Keratinocyte (primary cell): ENCODE measurements around the gene CCT6A.

Source experiments
- EZH2 ChIP-seq: IDR thresholded peaks from one replicate; pipeline ENCODE4 v1.6.1; 2012; ENCODE audit warnings: inconsistent platforms, mild to moderate bottlenecking, low read length, moderate library complexity
- TF ChIP-seq, protein P1 (sequence below), 3 experiments: IDR thresholded peaks in 1 of 3; conservative IDR thresholded peaks in 1 of 3; optimal IDR thresholded peaks in 1 of 3; 2 replicates in 2 of 3; 3 replicates in 1 of 3; pipeline versions ENCODE3 to v1.5.1; 2011; ENCODE audit warnings: low read length in 3 of 3, mild to moderate bottlenecking in 3 of 3, moderate library complexity in 2 of 3, control low read depth in 1 of 3, inconsistent platforms in 1 of 3; ENCODE audit not compliant: insufficient read depth in 2 of 3; ENCODE audit errors: extremely low read depth in 1 of 3

DNA sequence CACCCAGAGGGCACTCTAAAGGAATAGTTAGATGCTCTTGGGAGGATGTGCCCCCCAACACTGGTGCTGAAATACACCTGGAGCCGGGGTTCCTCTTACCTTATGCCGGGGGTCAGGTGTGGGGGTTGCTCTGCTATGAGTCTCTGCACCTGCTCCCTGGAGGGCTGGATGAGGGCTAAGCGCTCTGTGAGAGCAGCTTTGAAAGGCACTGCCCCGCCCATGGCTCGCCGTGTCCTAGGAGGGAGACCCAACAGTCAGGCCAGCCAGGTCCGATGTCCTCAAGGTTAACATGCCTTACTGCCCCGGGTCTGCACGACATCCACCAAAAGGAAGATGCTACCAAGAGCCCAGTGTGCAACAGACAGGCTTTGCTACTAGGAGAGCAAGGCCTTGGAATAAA lies 32.1 kb upstream of the CCT6A start:
- no peak for TF ChIP-seq EZH2
- TF ChIP-seq, protein P1, sequence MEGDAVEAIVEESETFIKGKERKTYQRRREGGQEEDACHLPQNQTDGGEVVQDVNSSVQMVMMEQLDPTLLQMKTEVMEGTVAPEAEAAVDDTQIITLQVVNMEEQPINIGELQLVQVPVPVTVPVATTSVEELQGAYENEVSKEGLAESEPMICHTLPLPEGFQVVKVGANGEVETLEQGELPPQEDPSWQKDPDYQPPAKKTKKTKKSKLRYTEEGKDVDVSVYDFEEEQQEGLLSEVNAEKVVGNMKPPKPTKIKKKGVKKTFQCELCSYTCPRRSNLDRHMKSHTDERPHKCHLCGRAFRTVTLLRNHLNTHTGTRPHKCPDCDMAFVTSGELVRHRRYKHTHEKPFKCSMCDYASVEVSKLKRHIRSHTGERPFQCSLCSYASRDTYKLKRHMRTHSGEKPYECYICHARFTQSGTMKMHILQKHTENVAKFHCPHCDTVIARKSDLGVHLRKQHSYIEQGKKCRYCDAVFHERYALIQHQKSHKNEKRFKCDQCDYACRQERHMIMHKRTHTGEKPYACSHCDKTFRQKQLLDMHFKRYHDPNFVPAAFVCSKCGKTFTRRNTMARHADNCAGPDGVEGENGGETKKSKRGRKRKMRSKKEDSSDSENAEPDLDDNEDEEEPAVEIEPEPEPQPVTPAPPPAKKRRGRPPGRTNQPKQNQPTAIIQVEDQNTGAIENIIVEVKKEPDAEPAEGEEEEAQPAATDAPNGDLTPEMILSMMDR (optimal IDR thresholded peaks at IDR 0.05 in 1 of 3, IDR thresholded peaks at IDR 0.05 in 1 of 3, conservative IDR thresholded peaks at IDR 0.05 in 1 of 3; ENCODE audit: extremely low read depth in 1 of 3, insufficient read depth in 2 of 3, low read length in 3 of 3): no peak
